RWPE2 (cell line): ENCODE results near the gene PHACTR1.
A peak's percentile ranks its signal among the peaks of the same experiment; 100 is the strongest.
"Not testable (repeated sequence)": the region's sequence is repeated elsewhere in the genome, so short reads cannot be mapped to it uniquely, and the experiment has no call there.

Experiments used
- ATAC-seq: fragments of 200-7000 bp; cut with Tn5 transposase; 3 replicates; pipeline ENCODE4 v1.9.1; 2021; ENCODE audit warnings: low read depth
- DNase-seq: peaks from one replicate; pipeline ENCODE4 v3.0.0-alpha.2; 2020; ENCODE audit warnings: low spot score
- H3K27ac ChIP-seq: fragments of 450-650 bp; 2 replicates; pipeline ENCODE4 v1.5.1; 2017; ENCODE audit warnings: mild to moderate bottlenecking; ENCODE audit not compliant: poor library complexity, severe bottlenecking
- H3K27me3 ChIP-seq: fragments of 250-450 bp; sonication (Bioruptor Pico); 2 replicates; pipeline ENCODE4 v1.5.1; 2021; ENCODE audit warnings: mild to moderate bottlenecking, moderate library complexity; ENCODE audit not compliant: insufficient read depth, poor library complexity, severe bottlenecking
- H3K36me3 ChIP-seq: fragments of 250-450 bp; sonication (Bioruptor Pico); 2 replicates; pipeline ENCODE4 v1.5.1; 2020; ENCODE audit warnings: low read depth, mild to moderate bottlenecking, moderate library complexity
- H3K4me1 ChIP-seq: fragments of 250-450 bp; sonication (Bioruptor Pico); 2 replicates; pipeline ENCODE4 v1.5.1; 2021; ENCODE audit warnings: mild to moderate bottlenecking, moderate library complexity; ENCODE audit not compliant: insufficient read depth, poor library complexity, severe bottlenecking
- H3K4me3 ChIP-seq: fragments of 250-450 bp; sonication (Bioruptor Pico); 2 replicates; pipeline ENCODE4 v1.5.1; 2021; ENCODE audit warnings: mild to moderate bottlenecking, moderate library complexity; ENCODE audit not compliant: severe bottlenecking
- H3K9me3 ChIP-seq: fragments of 250-450 bp; sonication (Bioruptor Pico); 2 replicates; pipeline ENCODE4 v1.5.1; 2021; ENCODE audit warnings: mild to moderate bottlenecking, moderate library complexity; ENCODE audit not compliant: severe bottlenecking
- CTCF ChIP-seq: fragments of 450-650 bp; IDR thresholded peaks from one replicate; pipeline ENCODE4 v1.5.1; 2017; ENCODE audit warnings: mild to moderate bottlenecking, moderate library complexity; ENCODE audit not compliant: poor library complexity, severe bottlenecking

Gene PHACTR1

GRCh38 chr6:13319891-13320564, 603.5 kb downstream of the PHACTR1 start:
- peaks cover 84% of the 10 kb centered on the region for H3K36me3 ChIP-seq
- H3K9me3 ChIP-seq = no peaks in the 10 kb centered on the region
- no peak overlapping the region for H3K4me3 ChIP-seq

GRCh38 chr6:13326031-13326586, 609.5 kb downstream of the PHACTR1 start:
- H3K4me3 ChIP-seq, H3K27me3 ChIP-seq, ATAC-seq, DNase-seq, H3K9me3 ChIP-seq, H3K27ac ChIP-seq: not testable (repeated sequence)
- peaks cover 41% of the 10 kb centered on the region for H3K36me3 ChIP-seq
- peaks cover 10% of the 10 kb centered on the region for H3K4me1 ChIP-seq

More at GRCh38 chr6:13319891-13320564, 603.5 kb downstream of the PHACTR1 start:
- Histone ChIP-seq H3K27me3 (no peaks in the 10 kb centered on the region), H3K27ac (no peak overlapping the region), H3K4me1 (no peaks in the 10 kb centered on the region)
- TF ChIP-seq CTCF = no peak
- ATAC-seq (no peak), DNase-seq (no peak)

- Histone ChIP-seq H3K9me3 (no peaks in the 10 kb centered on the region), H3K27me3 (no peaks in the 10 kb centered on the region), H3K4me3 (peak overlapping the region; percentile 60), H3K27ac (peak overlapping the region; percentile 70), H3K36me3 (peaks cover 31% of the 10 kb centered on the region), H3K4me1 (peaks cover 10% of the 10 kb centered on the region)
- no peak for TF ChIP-seq CTCF
- DNase-seq = no peak
- ATAC-seq = peak; percentile 7; the same call in 1 of the 3 replicates
Measured at GRCh38 chr6:13327691-13328075, 611.1 kb downstream of the PHACTR1 start.

- Histone ChIP-seq H3K9me3 (no peaks in the 10 kb centered on the region), H3K27ac (peak within 1 kb of the TSS; percentile 70), H3K27me3 (no peaks in the 10 kb centered on the region), H3K36me3 (peaks cover 31% of the 10 kb centered on the region), H3K4me3 (peak within 1 kb of the TSS; percentile 60), H3K4me1 (peaks cover 10% of the 10 kb centered on the region)
- DNase-seq (peak; percentile 85), ATAC-seq (peak; percentile 85)
- TF ChIP-seq CTCF = peak; percentile 28
Measured at GRCh38 chr6:13328076-13328874, 611.7 kb downstream of the PHACTR1 start, which contains the start of gene TBC1D7. Gene TBC1D7, minus strand, starts transcription at chr6:13328537. Its CDS starts 1,639 bp downstream, at chr6:13326898.

GRCh38 chr6:13328875-13329183, 612.3 kb downstream of the PHACTR1 start:
- ATAC-seq (no peak; the same call in 2 of the 3 replicates), DNase-seq (no peak)
- Histone ChIP-seq H3K36me3 (peaks cover 25% of the 10 kb centered on the region), H3K4me1 (peaks cover 10% of the 10 kb centered on the region), H3K9me3 (no peaks in the 10 kb centered on the region), H3K27ac (peak overlapping the region; percentile 70), H3K27me3 (no peaks in the 10 kb centered on the region), H3K4me3 (peak overlapping the region; percentile 60)
- TF ChIP-seq CTCF = no peak
